Neural progenitor cell (in vitro differentiated cells): ENCODE data around the gene UBE2L5.

ENCODE experiments used
- EZH2 ChIP-seq: fragments of 200-600 bp; sonication (generic); IDR thresholded peaks from 2 replicates; pipeline ENCODE4 v1.6.1; 2017; ENCODE audit warnings: antibody characterized with exemption, mild to moderate bottlenecking, moderate library complexity
- TF ChIP-seq, protein P1 (sequence below): fragments of 200-600 bp; sonication (generic); IDR thresholded peaks from 2 replicates; pipeline ENCODE4 v1.5.1; 2017; ENCODE audit warnings: antibody characterized with exemption, mild to moderate bottlenecking

DNA sequence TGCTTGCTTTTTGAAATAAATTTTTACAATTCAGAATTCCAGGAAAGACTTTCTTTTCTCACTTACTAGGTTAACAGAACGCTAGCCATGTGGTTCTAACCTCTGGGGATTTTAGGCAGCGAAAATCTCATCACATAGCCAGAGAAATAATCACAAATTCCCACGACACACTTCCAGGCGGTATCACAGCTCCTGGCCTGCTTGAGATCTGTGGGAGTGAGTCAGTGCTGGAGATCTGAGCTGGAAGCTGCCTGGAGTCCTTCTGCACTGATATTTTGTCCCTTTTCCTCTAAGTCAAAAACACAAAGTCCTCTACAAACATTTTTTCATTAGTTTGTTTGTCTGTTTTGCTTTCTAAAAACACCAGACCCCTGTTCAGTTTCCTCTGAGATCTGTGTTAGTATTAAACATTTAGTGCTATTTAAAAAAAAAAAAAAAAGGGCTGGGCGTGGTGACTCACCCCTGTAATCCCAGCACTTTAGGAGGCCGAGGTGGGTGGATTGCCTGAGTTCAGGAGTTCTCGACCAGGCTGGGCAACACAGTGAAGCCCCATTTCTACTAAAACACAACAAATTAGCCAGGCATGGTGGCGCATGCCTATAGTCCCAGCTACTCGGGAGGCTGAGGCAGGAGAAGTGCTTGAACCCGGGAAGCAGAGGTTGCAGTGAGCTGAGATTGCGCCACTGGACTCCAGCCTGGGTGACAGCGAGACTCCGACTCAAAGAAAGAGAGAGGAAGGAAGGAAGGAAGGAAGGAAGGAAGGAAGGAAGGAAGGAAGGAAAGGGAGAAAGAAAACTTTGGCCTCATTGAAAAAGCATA lies 12.2 kb upstream of the UBE2L5 start:
- TF ChIP-seq EZH2, result no peak
- TF ChIP-seq, protein P1, sequence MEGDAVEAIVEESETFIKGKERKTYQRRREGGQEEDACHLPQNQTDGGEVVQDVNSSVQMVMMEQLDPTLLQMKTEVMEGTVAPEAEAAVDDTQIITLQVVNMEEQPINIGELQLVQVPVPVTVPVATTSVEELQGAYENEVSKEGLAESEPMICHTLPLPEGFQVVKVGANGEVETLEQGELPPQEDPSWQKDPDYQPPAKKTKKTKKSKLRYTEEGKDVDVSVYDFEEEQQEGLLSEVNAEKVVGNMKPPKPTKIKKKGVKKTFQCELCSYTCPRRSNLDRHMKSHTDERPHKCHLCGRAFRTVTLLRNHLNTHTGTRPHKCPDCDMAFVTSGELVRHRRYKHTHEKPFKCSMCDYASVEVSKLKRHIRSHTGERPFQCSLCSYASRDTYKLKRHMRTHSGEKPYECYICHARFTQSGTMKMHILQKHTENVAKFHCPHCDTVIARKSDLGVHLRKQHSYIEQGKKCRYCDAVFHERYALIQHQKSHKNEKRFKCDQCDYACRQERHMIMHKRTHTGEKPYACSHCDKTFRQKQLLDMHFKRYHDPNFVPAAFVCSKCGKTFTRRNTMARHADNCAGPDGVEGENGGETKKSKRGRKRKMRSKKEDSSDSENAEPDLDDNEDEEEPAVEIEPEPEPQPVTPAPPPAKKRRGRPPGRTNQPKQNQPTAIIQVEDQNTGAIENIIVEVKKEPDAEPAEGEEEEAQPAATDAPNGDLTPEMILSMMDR, result no peak
